Gastrocnemius medialis (tissue), 4 donors: Measurements from ENCODE around the gene SIAE. TPM values are rescaled to one million over a fixed set of nuclear protein-coding genes. Genes with fewer than 3 reads are reported as not detected.

Experiments used
- ATAC-seq, 2 donors: fragments of 150-250 bp; one replicate each; pipeline ENCODE4 v1.9.1; 2016
- DNase-seq, 2 donors: peaks; one replicate each; pipeline ENCODE4 v3.0.0-alpha.2; 2019
- H3K27ac ChIP-seq, 4 donors: fragments of 200-600 bp; sonication (generic); 1 replicate in 1 of 4; 2 replicates in 3 of 4; pipeline ENCODE4 v1.5.1; 2016 to 2018; ENCODE audit warnings: mild to moderate bottlenecking in 2 of 4, moderate library complexity in 1 of 4
- H3K27me3 ChIP-seq, 3 donors: fragments of 200-600 bp; sonication (generic) in 2 of 3; 1 replicate in 1 of 3; 2 replicates in 2 of 3; pipeline versions ENCODE4 v1.5.1 to v1.6.0; 2016 to 2019; ENCODE audit warnings: mild to moderate bottlenecking in 1 of 3, moderate library complexity in 1 of 3
- H3K36me3 ChIP-seq, 2 donors: fragments of 200-600 bp; sonication (generic) in 1 of 2; one replicate each; pipeline ENCODE4 v1.5.1; 2017 to 2018
- H3K4me1 ChIP-seq, 2 donors: fragments of 200-600 bp; sonication (generic) in 1 of 2; one replicate each; pipeline ENCODE4 v1.5.1; 2016 to 2017; ENCODE audit warnings: mild to moderate bottlenecking in 2 of 2
- H3K4me3 ChIP-seq, 4 donors: fragments of 200-600 bp; sonication (generic) in 3 of 4; 1 replicate in 1 of 4; 2 replicates in 3 of 4; pipeline ENCODE4 v1.5.1; 2016 to 2019; ENCODE audit warnings: mild to moderate bottlenecking in 2 of 4
- H3K9me3 ChIP-seq, 3 donors: fragments of 200-600 bp; sonication (generic) in 2 of 3; 1 replicate in 1 of 3; 2 replicates in 2 of 3; pipeline ENCODE4 v1.5.1; 2016 to 2019
- CTCF ChIP-seq, 5 experiments: fragments of 450-650 bp in 3 of 5; fragments of 200-600 bp in 2 of 5; sonication (generic) in 2 of 5; IDR thresholded peaks in 4 of 5; conservative IDR thresholded peaks in 1 of 5; 1 replicate in 4 of 5; 2 replicates in 1 of 5; pipeline ENCODE4 v1.5.1; 2016 to 2019; ENCODE audit warnings: antibody characterized with exemption in 5 of 5, mild to moderate bottlenecking in 3 of 5, moderate library complexity in 3 of 5
- POLR2A ChIP-seq, 2 donors: fragments of 450-650 bp; IDR thresholded peaks; one replicate each; pipeline ENCODE4 v1.6.1; 2017; ENCODE audit warnings: antibody characterized with exemption in 2 of 2, mild to moderate bottlenecking in 2 of 2, moderate library complexity in 2 of 2
- in situ Hi-C, 4 donors: fragments of 200-750 bp; cut with MboI; loops; one replicate each; pipeline versions ENCODE4 v1.15.0 to v1.8.0; 2017; ENCODE audit warnings: low sequenced_read_pairs in 4 of 4
- intact Hi-C: fragments of 100-400 bp; cut with DNase I; formaldehyde crosslinking; loops from one replicate; pipeline ENCODE4 v1.15.1; 2023; ENCODE audit warnings: low total_unique reads
- total RNA-seq, 4 donors: library from RNA; depleted of rRNA; stranded (reverse); fragments of >200 nt; gene quantifications; one replicate each; pipeline versions ENCODE4 v1.1.0 to v1.2.3, GENCODE V29; 2016

The SIAE gene
- total RNA-seq, 4 donors from 2014 or later, result 8.2 to 12.7 (median 10.1) TPM

GRCh38 chr11:124625504-124626168, 47.9 kb downstream of the SIAE start:
- Histone ChIP-seq H3K27me3 (no peaks in the 10 kb centered on the region), H3K4me1 (peaks cover 29 to 32% of the 10 kb centered on the region in 2 donors), H3K4me3 (no peak overlapping the region), H3K9me3 (no peaks in the 10 kb centered on the region), H3K27ac (peak overlapping the region in 1 of 4 donors; percentile 20), H3K36me3 (peaks cover 0 to 46% of the 10 kb centered on the region in 2 donors)
- ATAC-seq (no peak), DNase-seq (no peak)
- in situ Hi-C loops, result no loop called here
- TF ChIP-seq CTCF (IDR thresholded peaks at IDR 0.05 in 4 of 5, conservative IDR thresholded peaks at IDR 0.05 in 1 of 5) (no peak), POLR2A (IDR thresholded peaks at IDR 0.05) (no peak)
- intact Hi-C loops, result no loop called here

- H3K27ac ChIP-seq, result peak overlapping the region; percentile 85 to 95 (median 93)
- in situ Hi-C loops, result no loop called here
- no peak for DNase-seq
- no peak for TF ChIP-seq POLR2A (IDR thresholded peaks at IDR 0.05)
- no peak for TF ChIP-seq CTCF (IDR thresholded peaks at IDR 0.05 in 4 of 5, conservative IDR thresholded peaks at IDR 0.05 in 1 of 5)
- H3K9me3 ChIP-seq, result no peaks in the 10 kb centered on the region
- H3K4me1 ChIP-seq, result peaks cover 29 to 32% of the 10 kb centered on the region in 2 donors
- H3K36me3 ChIP-seq, result peaks cover 0 to 35% of the 10 kb centered on the region in 2 donors
- no peak for ATAC-seq
- H3K4me3 ChIP-seq, result peak overlapping the region; percentile 74 to 95 (median 86)
- intact Hi-C loops, result loop anchor here (5.0 kb wide), 3 partner anchors 48 to 328 kb away; partner anchors contain the start of genes CCDC15, MSANTD2, SIAE and SPA17
- H3K27me3 ChIP-seq, result no peaks in the 10 kb centered on the region
Observed at GRCh38 chr11:124623861-124624525, 49.5 kb downstream of the SIAE start.

GRCh38 chr11:124622531-124623451, 50.7 kb downstream of the SIAE start, which contains the start of gene TBRG1:
TBRG1 (plus strand) TSS chr11:124622864; CDS start chr11:124623084, 220 bp downstream.
- peak; percentile 80 to 83 for DNase-seq
- peak; percentile 98 for ATAC-seq
- no peaks in the 10 kb centered on the region for H3K27me3 ChIP-seq
- in situ Hi-C loops, result no loop called here
- TF ChIP-seq POLR2A (IDR thresholded peaks at IDR 0.05) (peak; percentile 85 to 86), CTCF (IDR thresholded peaks at IDR 0.05 in 4 of 5, conservative IDR thresholded peaks at IDR 0.05 in 1 of 5) (peak in 1 of 5 experiments; percentile 18)
- H3K4me3 ChIP-seq, result peak within 1 kb of the TSS; percentile 74 to 95 (median 86)
- H3K9me3 ChIP-seq, result no peaks in the 10 kb centered on the region
- peaks cover 29 to 32% of the 10 kb centered on the region in 2 donors for H3K4me1 ChIP-seq
- intact Hi-C loops, result loop anchor here (5.0 kb wide), 3 partner anchors 50 to 330 kb away; partner anchors contain the start of genes CCDC15, MSANTD2, SIAE and SPA17
- peaks cover 0 to 25% of the 10 kb centered on the region in 2 donors for H3K36me3 ChIP-seq
- peak within 1 kb of the TSS; percentile 85 to 95 (median 93) for H3K27ac ChIP-seq

- in situ Hi-C loops, result no loop called here
Observed at GRCh38 chr11:124618863-124619262, 54.7 kb downstream of the SIAE start.

More at GRCh38 chr11:124618863-124619262, 54.7 kb downstream of the SIAE start:
- H3K4me1 ChIP-seq, result peaks cover 14 to 15% of the 10 kb centered on the region in 2 donors
- H3K27me3 ChIP-seq, result peaks cover 0 to 6% (median 0%) of the 10 kb centered on the region in 3 donors
- H3K36me3 ChIP-seq, result no peaks in the 10 kb centered on the region
- ATAC-seq (no peak), DNase-seq (no peak)
- H3K9me3 ChIP-seq, result no peaks in the 10 kb centered on the region
- no peak overlapping the region for H3K4me3 ChIP-seq
- TF ChIP-seq CTCF (IDR thresholded peaks at IDR 0.05 in 4 of 5, conservative IDR thresholded peaks at IDR 0.05 in 1 of 5) (no peak), POLR2A (IDR thresholded peaks at IDR 0.05) (no peak)
- intact Hi-C loops, result no loop called here
- no peak overlapping the region for H3K27ac ChIP-seq
